Progenitor cell of endocrine pancreas (in vitro differentiated cells): Measurements from ENCODE around the gene CWC25. TPM values are rescaled to one million over a fixed set of nuclear protein-coding genes. Genes with fewer than 3 reads are reported as not detected.

Source experiments
- DNase-seq: peaks from one replicate; pipeline ENCODE4 v3.0.0; 2021; ENCODE audit warnings: low spot score; ENCODE audit not compliant: unreplicated experiment
- H3K27ac Mint-ChIP-seq: 2 replicates; pipeline ENCODE4 v1.8.0; 2021; ENCODE audit warnings: mild to moderate bottlenecking, moderate library complexity, mixed read lengths
- H3K27me3 Mint-ChIP-seq: 2 replicates; pipeline ENCODE4 v1.8.0; 2021; ENCODE audit warnings: mixed read lengths
- H3K36me3 Mint-ChIP-seq: 2 replicates; pipeline ENCODE4 v1.8.0; 2022; ENCODE audit warnings: mixed read lengths; ENCODE audit not compliant: insufficient read depth
- H3K4me1 Mint-ChIP-seq: 2 replicates; pipeline ENCODE4 v1.8.0; 2021; ENCODE audit warnings: low read depth, mixed read lengths
- H3K4me3 Mint-ChIP-seq: 2 replicates; pipeline ENCODE4 v1.8.0; 2021; ENCODE audit warnings: low read depth, mild to moderate bottlenecking, moderate library complexity, mixed read lengths
- H3K9me3 Mint-ChIP-seq: 2 replicates; pipeline ENCODE4 v1.8.0; 2021; ENCODE audit warnings: low read depth, mixed read lengths
- CTCF ChIP-seq: fragments of 200-600 bp; sonication (generic); IDR thresholded peaks from one replicate; pipeline ENCODE4 v1.5.0; 2021; ENCODE audit warnings: antibody characterized with exemption, mild to moderate bottlenecking; ENCODE audit not compliant: unreplicated experiment
- total RNA-seq: library from RNA; stranded (reverse); gene quantifications from 2 replicates; pipeline ENCODE4 v1.2.1, GENCODE V29; 2021

Gene CWC25
- total RNA-seq, 1 donor from 2014 or later: 17.1 TPM

GRCh38 chr17:38786372-38786771 lies 38.7 kb downstream of the CWC25 start:
- Mint-ChIP-seq H3K9me3 (no peaks in the 10 kb centered on the region), H3K36me3 (peaks cover 5% of the 10 kb centered on the region), H3K27me3 (no peaks in the 10 kb centered on the region), H3K4me3 (no peak overlapping the region), H3K27ac (no peak overlapping the region), H3K4me1 (peaks cover 9% of the 10 kb centered on the region)
- TF ChIP-seq CTCF: no peak
- DNase-seq: no peak

GRCh38 chr17:38783227-38783626 lies 41.9 kb downstream of the CWC25 start:
- H3K27ac Mint-ChIP-seq: no peak overlapping the region
- H3K4me3 Mint-ChIP-seq: no peak overlapping the region
- H3K36me3 Mint-ChIP-seq: peaks cover 15% of the 10 kb centered on the region
- H3K4me1 Mint-ChIP-seq: no peaks in the 10 kb centered on the region
- no peaks in the 10 kb centered on the region for H3K9me3 Mint-ChIP-seq
- TF ChIP-seq CTCF: no peak
- no peaks in the 10 kb centered on the region for H3K27me3 Mint-ChIP-seq
- no peak for DNase-seq

GRCh38 chr17:38779965-38780752 lies 45.0 kb downstream of the CWC25 start:
- Mint-ChIP-seq H3K4me3 (no peak overlapping the region), H3K27me3 (no peaks in the 10 kb centered on the region), H3K27ac (peak overlapping the region; percentile 45), H3K4me1 (no peaks in the 10 kb centered on the region), H3K9me3 (no peaks in the 10 kb centered on the region), H3K36me3 (peaks cover 19% of the 10 kb centered on the region)
- DNase-seq: no peak
- no peak for TF ChIP-seq CTCF

- H3K27ac Mint-ChIP-seq: no peak overlapping the region
- H3K4me3 Mint-ChIP-seq: no peak overlapping the region
- TF ChIP-seq CTCF: no peak
- H3K9me3 Mint-ChIP-seq: no peaks in the 10 kb centered on the region
- H3K27me3 Mint-ChIP-seq: no peaks in the 10 kb centered on the region
- no peaks in the 10 kb centered on the region for H3K4me1 Mint-ChIP-seq
- no peak for DNase-seq
- peaks cover 23% of the 10 kb centered on the region for H3K36me3 Mint-ChIP-seq
Measured at GRCh38 chr17:38777641-38778250, 47.4 kb downstream of the CWC25 start.

GRCh38 chr17:38773258-38773657 lies 51.9 kb downstream of the CWC25 start:
- Mint-ChIP-seq H3K4me3 (no peak overlapping the region), H3K27ac (no peak overlapping the region), H3K36me3 (peaks cover 21% of the 10 kb centered on the region), H3K27me3 (no peaks in the 10 kb centered on the region), H3K4me1 (no peaks in the 10 kb centered on the region), H3K9me3 (no peaks in the 10 kb centered on the region)
- no peak for DNase-seq
- no peak for TF ChIP-seq CTCF
